ENCODE measurements around the gene TFPT. TPM values are rescaled to one million over a fixed set of nuclear protein-coding genes. Genes with fewer than 3 reads are reported as not detected.
A peak's percentile ranks its signal among the peaks of the same experiment; 100 is the strongest.

Gene TFPT
- total RNA-seq, 1 experiment from 2014 or later = 45.4 TPM

DNA sequence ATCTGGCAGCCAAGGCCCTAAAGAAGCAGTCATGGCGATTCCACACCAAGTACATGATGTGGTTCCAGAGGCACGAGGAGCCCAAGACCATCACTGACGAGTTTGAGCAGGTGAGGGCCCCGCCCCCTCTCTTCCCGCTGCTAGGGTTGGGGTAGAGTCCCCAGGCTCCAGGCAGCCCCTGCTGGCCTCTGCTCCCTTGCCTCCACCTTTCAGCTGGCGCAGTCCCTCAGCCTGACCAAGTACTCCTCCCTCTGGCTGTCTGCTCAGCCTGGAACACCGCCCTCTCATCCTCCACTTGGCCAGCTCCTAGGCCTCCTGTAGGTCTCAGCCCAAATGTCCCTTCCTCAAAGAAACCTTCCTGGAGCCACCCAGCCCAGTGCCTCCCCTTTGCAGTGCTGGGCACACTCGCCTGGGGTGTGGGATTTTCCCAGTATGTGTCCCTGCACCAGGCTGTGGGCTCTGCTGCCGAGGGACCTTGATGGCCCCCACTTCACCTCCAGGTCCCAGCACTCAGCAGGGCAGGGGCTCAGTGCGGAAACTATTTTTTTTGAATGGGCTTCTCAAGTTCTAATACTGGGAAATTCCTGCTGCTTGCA, 38.4 kb upstream of the TFPT start:
- ChIA-PET CTCF (no interaction called here), POLR2A (no interaction called here)
- H3K36me3 ChIP-seq (ENCODE audit: control insufficient read depth, insufficient read depth, low read length) = peaks cover 18% of the 10 kb centered on the region
- H3K27ac ChIP-seq (ENCODE audit: low read length) = peak overlapping the region; percentile 62; the same call in 1 of the 2 replicates
- no TSS peak for BruUV-seq (replicated peaks)
- no peak for TF ChIP-seq TCF7L2 (IDR thresholded peaks at IDR 0.05; ENCODE audit: low read depth, low read length)
- TF ChIP-seq, protein P1, sequence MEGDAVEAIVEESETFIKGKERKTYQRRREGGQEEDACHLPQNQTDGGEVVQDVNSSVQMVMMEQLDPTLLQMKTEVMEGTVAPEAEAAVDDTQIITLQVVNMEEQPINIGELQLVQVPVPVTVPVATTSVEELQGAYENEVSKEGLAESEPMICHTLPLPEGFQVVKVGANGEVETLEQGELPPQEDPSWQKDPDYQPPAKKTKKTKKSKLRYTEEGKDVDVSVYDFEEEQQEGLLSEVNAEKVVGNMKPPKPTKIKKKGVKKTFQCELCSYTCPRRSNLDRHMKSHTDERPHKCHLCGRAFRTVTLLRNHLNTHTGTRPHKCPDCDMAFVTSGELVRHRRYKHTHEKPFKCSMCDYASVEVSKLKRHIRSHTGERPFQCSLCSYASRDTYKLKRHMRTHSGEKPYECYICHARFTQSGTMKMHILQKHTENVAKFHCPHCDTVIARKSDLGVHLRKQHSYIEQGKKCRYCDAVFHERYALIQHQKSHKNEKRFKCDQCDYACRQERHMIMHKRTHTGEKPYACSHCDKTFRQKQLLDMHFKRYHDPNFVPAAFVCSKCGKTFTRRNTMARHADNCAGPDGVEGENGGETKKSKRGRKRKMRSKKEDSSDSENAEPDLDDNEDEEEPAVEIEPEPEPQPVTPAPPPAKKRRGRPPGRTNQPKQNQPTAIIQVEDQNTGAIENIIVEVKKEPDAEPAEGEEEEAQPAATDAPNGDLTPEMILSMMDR (IDR thresholded peaks at IDR 0.05) = no peak
- H3K4me3 ChIP-seq (ENCODE audit: low read depth in 2 of 2, low read length in 2 of 2) = no peak overlapping the region
- no peaks in the 10 kb centered on the region for H3K9me3 ChIP-seq (ENCODE audit: control insufficient read depth, insufficient read depth, low read depth, low read length)
- ATAC-seq (peak; percentile 22), DNase-seq (ENCODE audit: low read depth, low spot score) (no peak)
- peaks cover 27% of the 10 kb centered on the region for H3K4me1 ChIP-seq (ENCODE audit: control insufficient read depth, insufficient read depth, low read length)
- intact Hi-C loops (cut with micrococcal nuclease; ENCODE audit: unreplicated experiment) = no loop called here
- H3K27me3 ChIP-seq (ENCODE audit: control insufficient read depth, insufficient read depth, low read length) = no peaks in the 10 kb centered on the region
- in situ Hi-C loops (cut with HindIII; ENCODE audit: low pct_unique_long_range_greater_than_20kb, low sequenced_read_pairs) = no loop called here

DNA sequence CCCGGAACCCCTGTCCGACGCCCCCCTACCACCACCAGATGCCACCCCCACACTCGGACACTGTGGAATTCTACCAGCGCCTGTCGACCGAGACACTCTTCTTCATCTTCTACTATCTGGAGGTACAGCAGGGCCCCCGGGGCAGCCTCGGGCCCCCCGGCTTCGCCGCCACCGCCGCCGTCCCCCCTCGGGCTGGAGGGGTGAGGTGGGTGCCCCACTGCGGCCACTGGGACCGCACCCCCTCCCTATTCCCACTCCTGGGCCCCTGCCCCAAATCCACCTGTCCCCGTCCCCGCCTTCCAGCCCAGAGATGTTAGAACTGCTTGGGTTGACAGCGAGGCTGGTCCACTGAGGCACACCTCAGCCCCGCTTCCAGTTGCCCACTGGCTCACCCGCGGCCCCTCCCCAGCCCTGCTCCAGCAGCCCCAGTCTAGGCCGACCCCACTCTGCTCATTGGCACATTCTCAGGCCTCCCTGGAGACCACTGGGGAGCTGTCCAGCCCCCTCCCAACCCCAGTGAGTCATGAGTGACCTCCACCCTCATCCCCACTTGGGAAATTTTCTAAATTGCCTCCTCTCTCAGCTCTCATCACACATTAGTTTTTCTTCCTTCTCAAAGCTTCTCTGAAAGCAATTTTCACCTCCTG, 37.5 kb upstream of the TFPT start:
- ChIA-PET POLR2A (no interaction called here), CTCF (no interaction called here)
- Histone ChIP-seq H3K9me3 (ENCODE audit: control insufficient read depth, insufficient read depth, low read depth, low read length) (no peaks in the 10 kb centered on the region), H3K27ac (ENCODE audit: low read length) (no peak overlapping the region), H3K4me1 (ENCODE audit: control insufficient read depth, insufficient read depth, low read length) (peaks cover 18% of the 10 kb centered on the region), H3K4me3 (ENCODE audit: low read depth in 2 of 2, low read length in 2 of 2) (no peak overlapping the region), H3K36me3 (ENCODE audit: control insufficient read depth, insufficient read depth, low read length) (peaks cover 22% of the 10 kb centered on the region), H3K27me3 (ENCODE audit: control insufficient read depth, insufficient read depth, low read length) (no peaks in the 10 kb centered on the region)
- BruUV-seq (replicated peaks) = no TSS peak
- DNase-seq (ENCODE audit: low read depth, low spot score) = no peak
- no peak for ATAC-seq
- intact Hi-C loops (cut with micrococcal nuclease; ENCODE audit: unreplicated experiment) = no loop called here
- in situ Hi-C loops (cut with HindIII; ENCODE audit: low pct_unique_long_range_greater_than_20kb, low sequenced_read_pairs) = no loop called here
- TF ChIP-seq SIN3A (IDR thresholded peaks at IDR 0.05; ENCODE audit: borderline replicate concordance, insufficient read depth, low read depth, low read length) (no peak), TCF7L2 (IDR thresholded peaks at IDR 0.05; ENCODE audit: low read depth, low read length) (no peak), POLR2AphosphoS5 (IDR thresholded peaks at IDR 0.05; ENCODE audit: low read depth, low read length) (peak; percentile 22; the same call in 1 of the 2 replicates)
- TF ChIP-seq, protein P2, sequence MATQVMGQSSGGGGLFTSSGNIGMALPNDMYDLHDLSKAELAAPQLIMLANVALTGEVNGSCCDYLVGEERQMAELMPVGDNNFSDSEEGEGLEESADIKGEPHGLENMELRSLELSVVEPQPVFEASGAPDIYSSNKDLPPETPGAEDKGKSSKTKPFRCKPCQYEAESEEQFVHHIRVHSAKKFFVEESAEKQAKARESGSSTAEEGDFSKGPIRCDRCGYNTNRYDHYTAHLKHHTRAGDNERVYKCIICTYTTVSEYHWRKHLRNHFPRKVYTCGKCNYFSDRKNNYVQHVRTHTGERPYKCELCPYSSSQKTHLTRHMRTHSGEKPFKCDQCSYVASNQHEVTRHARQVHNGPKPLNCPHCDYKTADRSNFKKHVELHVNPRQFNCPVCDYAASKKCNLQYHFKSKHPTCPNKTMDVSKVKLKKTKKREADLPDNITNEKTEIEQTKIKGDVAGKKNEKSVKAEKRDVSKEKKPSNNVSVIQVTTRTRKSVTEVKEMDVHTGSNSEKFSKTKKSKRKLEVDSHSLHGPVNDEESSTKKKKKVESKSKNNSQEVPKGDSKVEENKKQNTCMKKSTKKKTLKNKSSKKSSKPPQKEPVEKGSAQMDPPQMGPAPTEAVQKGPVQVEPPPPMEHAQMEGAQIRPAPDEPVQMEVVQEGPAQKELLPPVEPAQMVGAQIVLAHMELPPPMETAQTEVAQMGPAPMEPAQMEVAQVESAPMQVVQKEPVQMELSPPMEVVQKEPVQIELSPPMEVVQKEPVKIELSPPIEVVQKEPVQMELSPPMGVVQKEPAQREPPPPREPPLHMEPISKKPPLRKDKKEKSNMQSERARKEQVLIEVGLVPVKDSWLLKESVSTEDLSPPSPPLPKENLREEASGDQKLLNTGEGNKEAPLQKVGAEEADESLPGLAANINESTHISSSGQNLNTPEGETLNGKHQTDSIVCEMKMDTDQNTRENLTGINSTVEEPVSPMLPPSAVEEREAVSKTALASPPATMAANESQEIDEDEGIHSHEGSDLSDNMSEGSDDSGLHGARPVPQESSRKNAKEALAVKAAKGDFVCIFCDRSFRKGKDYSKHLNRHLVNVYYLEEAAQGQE (IDR thresholded peaks at IDR 0.05; ENCODE audit: insufficient read depth in 1 of 2, low read depth in 2 of 2, low read length in 1 of 2) = no peak
- TF ChIP-seq, protein P1 (IDR thresholded peaks at IDR 0.05) = no peak
